ENCODE measurements around the gene LIPC. TPM values are rescaled to one million over a fixed set of nuclear protein-coding genes. Genes with fewer than 3 reads are reported as not detected.
A peak's percentile ranks its signal among the peaks of the same experiment; 100 is the strongest.

LIPC gene
- total RNA-seq, 1 donor from 2014 or later = 0.13 TPM

DNA sequence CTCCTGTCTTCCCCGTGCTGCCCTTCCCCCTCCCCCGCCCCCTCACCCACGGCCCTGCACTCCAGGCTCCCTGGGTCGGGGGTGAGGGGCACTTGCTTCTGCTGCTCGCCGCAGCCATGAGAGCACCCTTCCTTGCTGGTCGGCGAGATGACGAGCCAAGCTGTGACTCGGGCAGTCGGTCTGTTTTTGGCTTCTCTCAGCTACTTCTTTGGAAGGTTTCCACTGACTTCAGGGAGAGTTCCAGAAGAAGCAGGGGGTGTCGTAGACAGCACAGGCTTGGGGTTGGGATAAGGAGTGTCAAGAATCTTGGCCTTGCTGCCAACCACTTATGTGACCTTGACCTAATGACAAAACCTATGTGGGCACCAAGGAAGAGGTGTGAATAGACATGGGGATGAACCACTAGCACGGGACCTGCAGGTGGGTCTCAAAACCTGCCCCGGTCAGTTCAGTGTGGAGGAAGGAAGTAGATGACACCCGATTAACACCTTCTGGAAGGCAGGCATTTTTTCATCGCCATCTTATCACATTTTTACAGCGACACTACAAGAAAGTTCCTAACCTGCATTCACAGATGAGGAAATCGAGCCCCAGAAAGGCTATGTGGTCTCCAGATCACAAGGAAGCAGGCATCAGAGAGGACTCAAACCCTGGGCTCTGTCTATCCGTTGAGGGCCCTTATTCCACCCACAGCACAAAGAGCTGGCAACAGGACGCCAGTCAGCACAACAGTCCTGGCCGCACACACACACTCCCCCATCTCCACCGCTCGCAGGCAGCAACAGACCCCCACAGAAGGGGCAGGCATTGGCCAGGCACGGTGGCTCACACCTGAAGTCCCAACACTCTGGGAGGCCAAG is 120.9 kb downstream of the LIPC start:
- DNase-seq (ENCODE audit: low read depth in 2 of 2) = no peak

DNA sequence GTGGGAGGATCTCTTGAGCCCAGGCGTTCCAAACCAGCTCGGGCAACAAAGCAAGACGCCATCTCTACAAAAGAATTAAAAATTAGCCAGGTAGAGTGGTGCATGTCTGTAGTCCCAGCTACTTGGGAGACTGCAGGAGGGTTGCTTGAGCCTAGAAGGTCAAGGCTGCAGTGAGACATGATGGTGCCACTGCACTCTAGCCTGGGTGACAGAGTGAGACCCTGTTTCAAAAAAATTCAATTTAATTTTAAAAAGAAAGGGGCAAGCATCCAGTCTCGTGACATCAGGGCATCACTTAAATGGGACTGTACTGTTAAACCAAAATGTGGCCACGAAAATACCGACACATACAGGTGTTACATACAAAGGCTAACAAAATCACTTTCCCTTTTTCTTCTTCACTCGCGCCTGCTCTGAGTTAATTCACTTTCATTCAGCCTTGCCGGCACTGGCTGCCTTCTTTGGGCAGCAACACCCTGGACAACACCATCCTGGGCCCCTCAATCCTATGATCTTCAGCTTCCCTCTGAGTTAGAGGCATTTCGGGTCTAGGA is 121.7 kb downstream of the LIPC start:
- no peak for DNase-seq (ENCODE audit: low read depth in 2 of 2)

DNA sequence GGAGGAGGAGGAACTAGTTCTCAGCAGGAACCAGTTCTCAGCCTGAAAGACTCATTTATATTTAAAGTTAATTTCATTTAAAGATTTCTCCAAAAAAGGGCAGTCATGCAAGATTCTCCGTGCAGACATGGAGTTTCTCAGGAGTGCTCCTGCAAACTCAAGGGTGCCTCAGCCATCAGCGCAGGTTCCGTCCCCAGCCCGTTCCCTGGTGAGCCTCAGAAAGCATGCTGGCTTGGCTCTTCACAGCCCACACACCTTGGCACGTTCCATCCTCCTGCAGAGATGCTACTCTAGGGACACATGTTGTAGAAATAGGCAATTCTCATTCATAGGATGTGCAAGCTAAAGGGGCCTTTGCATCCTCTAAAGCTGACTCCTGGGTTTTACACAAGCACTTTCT is 123.0 kb downstream of the LIPC start:
- DNase-seq (ENCODE audit: low read depth in 2 of 2) = no peak

DNA sequence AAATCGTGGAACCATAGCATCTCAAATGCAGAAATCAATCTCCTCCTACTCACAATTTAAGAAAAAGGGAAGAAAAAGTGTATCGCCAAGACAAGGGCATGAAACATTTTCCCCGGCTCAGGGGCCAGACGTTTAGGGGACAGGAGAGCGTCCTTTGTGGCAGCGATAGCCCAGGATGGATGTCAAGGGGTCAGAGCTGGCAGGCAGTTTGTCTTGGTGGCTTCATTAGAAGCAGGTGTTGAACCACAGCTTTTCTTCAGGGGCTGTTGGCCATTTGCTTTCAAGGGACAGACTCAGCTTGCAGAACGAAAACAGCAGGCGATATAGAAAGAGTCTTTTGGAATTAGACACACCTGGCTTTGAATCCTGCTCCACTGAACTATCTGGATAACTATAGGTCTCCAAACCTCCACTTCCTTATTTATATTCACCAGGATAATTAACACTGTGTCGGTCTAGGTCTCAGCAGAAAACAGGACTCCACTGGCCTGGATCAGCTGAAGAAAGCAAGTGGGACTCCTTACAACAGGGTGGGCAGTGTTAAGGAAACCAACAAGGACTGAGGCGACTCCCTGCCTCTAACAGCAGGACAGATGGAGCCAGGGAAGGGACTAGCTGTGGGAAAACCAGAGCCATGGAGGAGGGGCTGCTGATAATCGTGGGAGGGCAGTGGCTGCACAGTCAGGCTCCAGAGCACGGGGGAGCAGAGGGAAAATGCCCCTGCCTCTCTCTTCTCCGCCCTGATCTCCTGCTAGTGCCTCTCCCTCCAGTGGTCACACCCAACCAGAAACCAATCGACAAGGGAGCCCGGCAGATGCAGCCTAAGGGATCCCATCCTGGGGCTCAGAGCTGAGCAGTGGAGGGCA is 123.6 kb downstream of the LIPC start:
- no peak for DNase-seq (ENCODE audit: low read depth in 2 of 2)

DNA sequence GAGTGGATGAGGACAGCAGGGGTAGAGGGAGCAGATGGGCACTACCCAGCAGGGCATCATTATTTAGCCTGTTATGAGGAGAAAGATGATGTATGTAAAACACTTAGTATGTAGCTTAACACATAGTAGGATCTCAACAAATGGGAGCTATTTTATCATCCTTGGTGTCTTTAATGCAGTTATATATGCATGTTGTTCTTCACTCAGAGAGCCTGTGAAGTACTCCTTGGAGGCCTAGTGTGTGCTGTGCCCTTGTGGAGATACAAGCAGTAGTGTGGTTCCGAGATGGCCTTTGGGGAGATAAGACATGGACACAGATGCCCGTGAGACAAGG is 124.2 kb downstream of the LIPC start:
- DNase-seq (ENCODE audit: low read depth in 2 of 2) = no peak

DNA sequence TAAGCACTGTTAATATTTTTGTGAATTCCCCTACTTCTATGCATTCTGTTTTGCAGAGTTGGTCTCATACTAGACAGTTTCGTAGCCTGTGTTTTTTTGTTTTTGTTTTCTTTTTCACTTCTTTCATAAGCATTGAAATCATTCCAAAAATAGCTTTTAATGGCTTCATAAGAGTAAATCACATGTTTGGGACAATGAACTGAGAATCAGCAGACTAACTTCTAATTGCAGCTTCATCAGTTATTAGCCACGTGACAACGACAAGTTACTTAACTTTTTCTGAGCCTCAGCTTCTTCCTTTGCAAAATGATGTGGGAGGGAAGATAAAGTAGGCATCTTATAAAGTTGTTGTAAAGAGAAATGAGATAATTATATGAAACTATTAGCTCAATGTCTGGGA is 124.8 kb downstream of the LIPC start:
- no peak for DNase-seq (ENCODE audit: low read depth in 2 of 2)

DNA sequence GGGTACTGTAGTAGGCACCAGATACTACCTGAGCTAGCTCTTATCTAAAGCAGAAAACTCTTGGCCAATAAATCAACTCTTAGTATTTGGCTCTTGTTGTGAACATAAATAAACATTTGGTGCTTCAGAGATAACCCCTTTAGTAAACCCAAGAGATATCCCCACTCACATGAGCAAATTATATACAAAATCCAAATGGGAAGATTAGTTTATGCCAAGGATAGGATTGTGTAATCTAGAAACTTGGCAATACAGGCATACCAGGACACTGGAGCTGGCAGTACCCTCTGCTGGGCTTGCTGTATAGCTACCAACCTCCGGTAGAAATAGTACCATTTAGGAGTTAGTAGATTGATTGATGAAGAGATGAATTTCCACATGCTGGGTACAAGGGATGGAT is 127.0 kb downstream of the LIPC start:
- no peak for DNase-seq (ENCODE audit: low read depth in 2 of 2)

DNA sequence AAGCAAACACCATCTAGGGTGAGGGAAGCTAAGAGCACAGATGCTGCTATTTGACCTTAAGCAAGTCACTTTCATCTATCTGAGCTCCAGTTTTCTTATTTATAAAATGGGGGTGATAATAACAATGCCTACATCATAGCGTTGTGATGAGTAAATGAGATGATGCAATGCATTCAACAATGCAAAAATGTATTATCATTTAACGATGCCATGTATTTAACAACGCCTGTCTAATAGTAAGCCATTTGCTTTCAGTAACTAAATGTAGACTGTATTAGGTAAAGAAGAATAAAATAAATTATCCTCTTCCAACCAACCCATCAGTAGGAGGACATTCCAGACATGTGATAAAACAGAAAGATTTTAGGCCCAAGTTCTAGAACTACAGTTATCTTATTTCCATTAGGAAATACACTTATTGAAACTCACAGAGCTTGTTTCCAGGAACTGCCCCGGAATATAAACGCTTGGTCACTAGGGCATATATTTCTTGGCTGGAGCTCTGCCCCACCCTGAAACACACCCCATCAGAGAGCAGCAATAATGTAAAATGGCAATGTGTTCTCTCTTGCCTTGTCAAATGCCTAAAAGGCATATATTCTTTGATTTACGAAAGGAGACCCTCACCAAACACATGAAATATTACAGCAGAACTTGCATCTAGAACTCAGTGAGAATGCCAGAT is 128.3 kb downstream of the LIPC start:
- DNase-seq (ENCODE audit: low read depth in 2 of 2) = no peak

DNA sequence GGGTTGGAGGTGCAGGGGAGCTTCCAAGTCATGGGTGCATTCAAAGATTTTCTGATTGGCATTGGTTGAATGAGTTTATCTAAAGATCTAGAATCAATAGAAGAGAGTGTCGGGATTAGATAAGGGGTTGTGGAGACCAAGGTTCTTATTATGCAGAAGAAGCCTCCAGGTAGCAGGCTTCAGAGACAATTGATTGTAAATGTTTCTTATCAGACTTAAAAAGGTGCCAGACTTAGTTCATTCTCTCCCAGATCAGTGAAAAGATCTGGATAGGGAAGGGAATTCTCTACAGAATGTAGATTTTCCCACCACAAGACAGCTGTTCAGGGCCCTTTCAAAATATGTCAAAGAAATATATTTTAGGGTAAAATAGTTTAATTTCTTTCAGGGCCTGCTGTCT is 129.5 kb downstream of the LIPC start:
- no peak for DNase-seq (ENCODE audit: low read depth in 2 of 2)

DNA sequence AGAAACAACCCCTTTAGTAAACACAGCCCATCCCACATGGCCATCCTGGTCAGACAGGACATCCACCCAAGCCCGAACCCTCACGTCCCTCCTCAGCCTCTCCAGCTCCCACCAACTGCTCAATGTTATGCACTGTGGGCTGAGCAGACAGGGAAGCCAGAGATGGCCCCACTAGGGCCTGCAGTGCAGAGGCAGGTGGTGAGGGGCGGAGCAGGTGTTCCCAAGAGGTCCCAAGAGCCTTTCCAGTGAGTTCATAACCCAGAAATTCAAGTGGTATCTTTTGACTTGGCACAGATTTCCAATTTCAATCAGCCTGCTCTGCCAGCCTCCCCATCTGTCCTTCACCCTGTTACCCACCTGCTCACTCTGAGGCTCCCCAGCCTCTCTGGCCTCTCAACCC is 130.3 kb downstream of the LIPC start:
- DNase-seq (ENCODE audit: low read depth in 2 of 2) = no peak

DNA sequence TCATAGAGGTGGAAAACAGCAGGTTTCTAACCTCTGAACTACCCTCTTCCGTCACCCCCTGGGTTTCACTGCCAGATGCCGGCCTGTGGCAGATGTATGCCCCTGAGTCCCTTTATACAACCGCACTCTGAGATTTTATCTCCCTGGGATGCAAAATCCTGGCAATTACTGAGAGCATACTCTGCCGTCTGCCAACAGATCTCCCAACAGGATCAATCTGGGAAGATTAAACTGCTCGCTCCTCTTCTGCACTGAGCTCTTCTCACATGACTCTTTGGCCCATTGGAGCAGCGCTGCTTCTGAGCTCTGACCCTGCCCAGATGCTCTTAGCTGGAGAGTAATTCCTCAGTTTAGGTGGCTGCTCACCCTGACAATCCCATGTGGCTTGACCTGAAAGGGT is 133.2 kb downstream of the LIPC start:
- DNase-seq (ENCODE audit: low read depth in 2 of 2) = no peak

DNA sequence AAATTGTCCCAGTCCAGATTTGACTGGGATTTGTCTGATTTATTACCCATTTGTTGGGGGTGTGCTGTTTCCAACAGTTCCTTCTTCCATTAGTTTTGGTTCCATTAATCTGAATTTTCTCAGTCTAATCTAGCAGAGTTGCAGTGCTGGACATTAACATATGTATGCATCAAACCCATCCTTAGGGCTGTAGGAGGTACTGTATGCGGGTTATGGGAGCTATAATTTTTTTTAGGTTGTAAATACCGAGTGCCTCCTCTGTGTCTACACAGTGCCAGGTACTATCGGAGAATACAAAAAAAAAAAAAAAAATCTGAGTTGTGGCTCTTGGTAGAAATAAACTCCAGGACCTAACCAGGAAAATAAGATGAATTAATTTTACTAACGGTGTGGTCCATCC is 133.8 kb downstream of the LIPC start:
- no peak for DNase-seq (ENCODE audit: low read depth in 2 of 2)

DNA sequence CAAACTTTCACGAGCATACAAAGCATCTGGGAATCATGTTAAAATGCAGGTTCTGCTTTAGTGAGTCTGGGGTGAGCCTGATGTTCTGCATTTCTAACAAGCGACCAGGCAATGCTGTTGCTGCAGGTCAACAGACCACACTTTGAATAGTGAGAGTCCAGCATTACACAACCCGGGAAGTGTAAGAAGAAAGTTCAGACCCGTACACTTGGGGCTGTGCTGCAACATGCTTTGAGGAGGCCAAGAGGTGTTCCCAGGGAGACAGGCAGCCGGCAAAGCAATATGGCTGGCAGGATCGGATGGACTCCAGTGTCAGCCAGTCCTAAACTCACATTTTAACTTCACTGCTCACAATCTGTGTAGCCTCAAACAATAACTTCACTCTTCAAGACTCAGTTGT is 134.2 kb downstream of the LIPC start:
- no peak for DNase-seq (ENCODE audit: low read depth in 2 of 2)

DNA sequence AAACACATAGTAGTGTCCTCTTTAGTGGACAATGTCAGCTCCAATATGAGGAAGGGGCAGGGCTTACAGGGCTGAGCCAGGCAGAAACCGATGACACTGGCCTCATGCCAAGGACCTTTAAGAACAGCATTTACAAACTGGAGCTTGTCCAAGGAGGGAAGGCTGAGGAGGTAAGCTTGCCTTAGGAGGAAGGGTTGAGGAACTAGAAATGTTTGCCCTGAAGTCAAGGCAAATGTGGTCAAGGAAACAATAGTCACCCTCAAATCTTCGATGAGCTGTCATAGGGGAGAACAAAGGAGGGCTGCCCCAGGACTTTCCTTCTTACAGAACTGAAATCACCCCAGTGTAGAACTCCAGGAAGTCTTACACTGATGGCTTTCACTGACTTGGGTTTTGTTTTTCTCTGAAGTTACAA is 136.4 kb downstream of the LIPC start:
- DNase-seq (ENCODE audit: low read depth in 2 of 2) = peak in 1 of 2 donors; percentile 59

DNA sequence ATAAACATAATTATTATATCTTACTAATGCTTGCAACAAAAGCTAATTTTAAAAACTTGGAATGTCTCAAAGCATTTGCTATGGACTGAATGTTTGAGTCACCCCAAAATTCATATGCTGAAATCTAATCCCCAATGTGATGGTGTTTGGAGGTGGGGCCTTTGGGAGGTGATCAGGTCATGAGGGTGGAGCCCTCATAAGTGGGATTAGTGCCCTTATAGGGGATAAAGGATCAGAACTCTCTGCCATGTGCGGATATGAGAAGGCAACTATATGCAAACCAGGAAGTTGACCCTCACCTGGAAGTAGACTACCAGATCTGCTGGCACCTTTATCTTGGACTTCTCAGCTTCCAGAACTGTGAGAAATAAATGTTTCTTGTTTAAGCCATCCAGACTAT is 137.7 kb downstream of the LIPC start:
- DNase-seq (ENCODE audit: low read depth in 2 of 2) = no peak

DNA sequence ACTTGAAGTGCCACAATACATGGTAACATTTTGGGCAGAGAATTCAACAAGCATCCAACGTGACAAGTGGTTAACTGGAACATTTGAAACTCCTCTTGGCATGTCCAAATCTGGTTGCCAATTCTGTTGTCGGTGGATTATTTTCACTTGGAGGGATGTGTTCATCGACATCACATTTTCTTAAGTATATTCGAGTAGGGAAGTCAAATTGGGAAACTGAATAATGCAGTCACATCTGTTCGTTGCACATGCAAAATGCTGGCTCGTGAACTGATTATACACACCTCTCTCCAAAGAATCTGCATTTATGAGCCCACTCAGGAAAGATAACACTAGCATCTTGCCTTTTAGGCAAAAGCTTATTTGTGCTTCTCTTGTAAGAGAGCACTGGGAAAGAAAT is 139.7 kb downstream of the LIPC start:
- no peak for DNase-seq (ENCODE audit: low read depth in 2 of 2)

DNA sequence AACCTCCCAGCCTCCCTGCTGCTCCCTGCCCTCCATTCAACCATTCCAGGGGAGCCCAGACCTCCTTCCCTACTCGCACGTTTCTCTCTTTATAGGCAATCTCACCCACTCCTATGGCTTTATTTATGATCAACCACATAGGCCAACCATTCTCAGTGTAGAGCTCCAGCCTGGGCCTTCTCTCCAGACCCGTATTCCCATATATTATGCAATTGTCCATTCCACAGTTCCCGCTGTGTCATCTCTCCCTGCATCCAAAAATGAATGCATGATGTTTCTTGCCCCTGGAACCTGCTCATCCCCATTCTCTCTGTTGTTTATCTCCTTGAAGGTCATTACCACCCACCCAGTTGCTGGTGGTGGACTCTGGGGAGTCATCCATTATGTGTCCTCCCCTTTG is 140.7 kb downstream of the LIPC start:
- DNase-seq (ENCODE audit: low read depth in 2 of 2) = no peak

DNA sequence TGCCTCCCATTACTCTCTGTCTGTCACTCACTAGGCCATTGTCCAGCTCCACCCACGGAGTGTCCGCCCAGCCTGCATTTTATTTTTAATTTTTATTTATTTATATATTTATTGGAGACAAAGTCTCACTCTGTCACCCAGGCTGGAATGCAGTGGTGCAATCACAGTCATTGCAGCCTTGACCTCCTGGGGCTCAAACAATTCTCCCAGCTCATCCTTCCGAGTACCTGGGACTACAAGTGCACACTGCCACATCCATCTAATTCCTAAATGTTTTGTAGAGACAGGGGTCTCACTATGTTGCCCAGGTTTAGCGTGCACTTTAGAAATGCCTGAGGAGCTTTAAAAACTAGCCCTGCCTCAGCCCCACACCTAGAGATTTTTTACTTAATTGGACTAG is 141.5 kb downstream of the LIPC start:
- DNase-seq (ENCODE audit: low read depth in 2 of 2) = no peak

DNA sequence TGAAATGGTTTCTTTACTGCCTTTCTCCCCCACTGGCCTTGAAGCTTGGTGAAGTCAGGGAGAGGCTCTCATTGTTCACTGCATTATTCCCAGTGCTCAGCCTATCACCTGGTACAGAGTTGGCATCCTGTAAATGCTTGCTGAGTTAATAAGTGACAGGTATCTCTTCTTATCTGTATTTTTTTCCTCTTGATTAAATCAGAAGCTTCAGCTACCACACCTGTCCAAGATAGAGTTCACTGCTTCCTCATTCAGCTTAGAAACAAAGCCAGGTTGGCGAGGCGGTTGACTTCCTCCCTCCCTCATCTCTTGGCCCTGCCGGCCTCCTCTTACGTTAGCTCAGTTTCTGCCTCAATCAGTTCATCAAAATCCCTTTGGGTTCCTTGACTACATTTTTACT is 142.8 kb downstream of the LIPC start:
- no peak for DNase-seq (ENCODE audit: low read depth in 2 of 2)

DNA sequence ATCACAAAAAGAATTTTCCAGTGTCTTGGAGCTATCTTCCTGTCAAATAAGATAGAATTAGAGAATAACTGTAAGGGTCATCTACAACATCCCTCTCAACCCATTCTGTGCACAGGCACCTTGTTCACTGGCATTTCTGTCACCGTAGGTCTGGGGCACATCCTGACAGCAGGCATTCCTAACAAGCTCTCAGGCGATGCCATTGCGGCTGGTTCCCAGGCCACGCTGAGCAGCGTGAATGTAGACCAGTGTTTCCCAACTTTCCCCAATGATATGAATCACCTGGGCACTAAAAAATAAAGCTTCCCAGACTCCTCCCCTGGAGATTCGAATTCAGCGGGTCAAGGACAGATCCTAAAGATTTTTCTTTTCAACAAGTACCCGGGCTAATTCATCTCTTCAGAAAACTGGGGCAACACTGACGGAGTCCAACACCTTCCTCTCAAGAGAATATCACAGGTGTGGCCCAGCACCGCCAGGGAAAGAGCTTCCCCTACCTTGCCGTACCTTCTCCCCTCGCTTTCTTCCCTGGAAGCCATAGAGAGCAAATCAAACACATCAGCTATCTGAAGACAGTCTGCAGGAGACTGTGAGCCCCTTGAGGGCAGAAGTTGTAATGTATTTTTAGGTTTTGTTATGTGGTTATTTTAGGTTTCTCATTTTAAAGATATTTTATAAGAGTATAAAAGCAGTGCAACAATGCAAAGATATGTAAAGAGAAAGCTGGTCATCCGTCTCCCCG is 143.4 kb downstream of the LIPC start:
- no peak for DNase-seq (ENCODE audit: low read depth in 2 of 2)

DNA sequence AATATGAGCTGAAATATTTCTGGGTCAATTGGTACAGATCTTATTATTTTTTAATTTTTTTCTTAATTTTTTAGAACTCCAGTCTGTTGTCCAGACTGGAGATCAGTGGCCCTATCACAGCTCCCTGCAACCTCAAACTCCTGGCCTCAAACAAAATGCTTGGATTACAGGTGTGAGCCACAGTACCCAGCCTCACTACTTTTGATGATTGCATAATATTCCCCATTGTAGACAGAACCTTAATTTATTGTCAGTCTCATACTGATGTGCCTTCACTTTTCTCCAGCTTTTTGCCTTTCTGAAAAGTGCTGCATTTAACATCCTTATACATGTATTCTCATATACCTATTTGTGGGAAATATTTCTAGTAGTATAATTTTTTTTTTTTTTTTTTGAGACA is 144.9 kb downstream of the LIPC start:
- DNase-seq (ENCODE audit: low read depth in 2 of 2) = no peak

Data from dermis microvascular lymphatic vessel endothelial cell (primary cell).